OCI-LY7 (cell line): ENCODE measurements around the gene MTCH1. TPM values are rescaled to one million over a fixed set of nuclear protein-coding genes. Genes with fewer than 3 reads are reported as not detected.

Experiments used
- BruUV-seq: library from RNA; stranded (reverse); fragments of 400-500 nt; replicated peaks from 2 replicates; lab custom pipeline; 2021; lab: Mats Ljungman, UMichigan
- CTCF ChIA-PET: fragments of 300-600 bp; sonication (Branson Sonifier 250); formaldehyde crosslinking; loops from one replicate; lab custom pipeline; 2022; ENCODE audit warnings: antibody characterized with exemption; ENCODE audit not compliant: unreplicated experiment; lab: Charles Lee
- POLR2A ChIA-PET: fragments of 300-600 bp; sonication (Branson Sonifier 250); formaldehyde crosslinking; loops from one replicate; lab custom pipeline; 2022; ENCODE audit warnings: antibody characterized with exemption; lab: Charles Lee
- DNase-seq: peaks from one replicate; pipeline ENCODE4 v3.0.0-alpha.2; 2015; ENCODE audit warnings: low spot score
- H2AFZ ChIP-seq: fragments of 200-600 bp; sonication (generic), shearing (Covaris generic); 2 replicates; pipeline ENCODE4 v1.6.1; 2014; ENCODE audit warnings: mild to moderate bottlenecking, antibody characterized with exemption, low read length, moderate library complexity
- H3K27ac ChIP-seq: fragments of 200-600 bp; sonication (generic); 2 replicates; pipeline ENCODE4 v1.5.1; 2014; ENCODE audit warnings: mixed run types, low read depth, mild to moderate bottlenecking, moderate library complexity, low read length, inconsistent platforms; ENCODE audit not compliant: poor library complexity, severe bottlenecking
- H3K36me3 ChIP-seq: fragments of 200-600 bp; sonication (generic); 2 replicates; pipeline ENCODE4 v1.6.1; 2014; ENCODE audit warnings: mild to moderate bottlenecking, antibody characterized with exemption, low read length, moderate library complexity, mixed read lengths; ENCODE audit not compliant: insufficient read depth
- H3K4me1 ChIP-seq: fragments of 200-600 bp; sonication (generic); 2 replicates; pipeline ENCODE4 v1.5.1; 2014; ENCODE audit warnings: mild to moderate bottlenecking, low read length; ENCODE audit not compliant: insufficient read depth, poor library complexity, severe bottlenecking
- H3K4me2 ChIP-seq: fragments of 200-600 bp; sonication (generic); 2 replicates; pipeline ENCODE4 v1.6.1; 2014; ENCODE audit warnings: mild to moderate bottlenecking, low read length
- H3K4me3 ChIP-seq: fragments of 200-600 bp; sonication (generic); 2 replicates; pipeline ENCODE4 v1.5.1; 2014; ENCODE audit warnings: mild to moderate bottlenecking, low read depth, low read length; ENCODE audit not compliant: poor library complexity, severe bottlenecking
- H3K79me2 ChIP-seq: fragments of 200-600 bp; sonication (generic); 2 replicates; pipeline ENCODE4 v1.6.1; 2016; ENCODE audit warnings: low read depth, mild to moderate bottlenecking, low read length, moderate library complexity, mixed read lengths; ENCODE audit not compliant: insufficient read depth
- H3K9me2 ChIP-seq: fragments of 200-600 bp; sonication (generic); 2 replicates; pipeline ENCODE4 v1.6.1; 2016; ENCODE audit warnings: mild to moderate bottlenecking, low read length, mixed read lengths; ENCODE audit not compliant: insufficient read depth
- H3K9me3 ChIP-seq: fragments of 200-600 bp; sonication (generic); 2 replicates; pipeline ENCODE4 v1.6.1; 2014; ENCODE audit warnings: mild to moderate bottlenecking, mixed run types, low read length, mixed read lengths
- H4K20me1 ChIP-seq: fragments of 200-600 bp; sonication (generic); 2 replicates; pipeline ENCODE4 v1.6.1; 2014; ENCODE audit warnings: mild to moderate bottlenecking, antibody characterized with exemption, low read length, moderate library complexity, mixed read lengths; ENCODE audit not compliant: insufficient read depth
- CTCF ChIP-seq: fragments of 200-600 bp; sonication (generic); conservative IDR thresholded peaks from 2 replicates; pipeline ENCODE4 v1.5.1; 2014; ENCODE audit warnings: mild to moderate bottlenecking, antibody characterized with exemption, low read length, moderate library complexity, mixed read lengths
- EZH2phosphoT487 ChIP-seq: fragments of 200-600 bp; sonication (generic); IDR thresholded peaks from 2 replicates; pipeline ENCODE4 v1.6.1; 2018; ENCODE audit warnings: low read depth, borderline replicate concordance, mild to moderate bottlenecking, mixed run types, antibody characterized with exemption, low read length, moderate library complexity, mixed read lengths
- intact Hi-C: fragments of 100-400 bp; cut with micrococcal nuclease; formaldehyde crosslinking; loops from one replicate; pipeline ENCODE4 v1.10.0; 2022; ENCODE audit not compliant: unreplicated experiment
- total RNA-seq, 2 experiments: library from RNA; depleted of rRNA in 1 of 2; stranded (reverse); fragments of >200 nt in 1 of 2; shearing (Covaris generic) in 1 of 2; gene quantifications; 2 replicates each; pipeline ENCODE4 v1.2.3, GENCODE V29; 2014 to 2022

The MTCH1 gene
- total RNA-seq, 2 experiments from 2014 or later, result 72.5 to 93.7 TPM

DNA sequence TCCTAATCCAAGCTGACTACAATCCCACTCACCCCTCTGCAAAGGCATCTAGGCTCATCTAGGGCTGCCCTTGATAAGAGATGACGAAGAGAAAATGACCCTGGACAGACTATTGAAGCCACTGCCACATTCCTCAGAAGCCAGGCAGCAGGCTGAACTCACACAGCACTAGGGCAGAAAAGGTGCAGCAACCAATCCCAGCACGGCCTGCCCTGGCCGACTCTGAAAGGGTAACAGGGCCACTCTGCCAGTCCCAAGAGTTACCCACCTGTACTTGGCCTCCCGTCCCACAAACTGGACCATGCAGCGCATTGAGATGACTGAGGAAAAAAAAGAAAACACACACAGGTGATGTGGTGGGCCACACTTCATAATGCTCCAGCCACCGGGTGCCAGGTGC, 9.1 kb downstream of the MTCH1 start:
- Histone ChIP-seq H3K9me2 (no peaks in the 10 kb centered on the region), H3K36me3 (peaks cover 77% of the 10 kb centered on the region), H4K20me1 (0 out of 2 replicates have a peak, but pooled peaks cover 4% of the 10 kb centered on the region), H3K4me1 (no peaks in the 10 kb centered on the region), H3K27ac (no peak overlapping the region), H3K9me3 (no peaks in the 10 kb centered on the region), H2AFZ (no peak overlapping the region), H3K4me3 (no peak overlapping the region), H3K79me2 (peaks cover 6% of the 10 kb centered on the region; the same call in 1 of the 2 replicates), H3K4me2 (no peak overlapping the region)
- no TSS peak for BruUV-seq
- intact Hi-C loops, result loop anchor here (1.0 kb wide), 1 partner anchor 41 kb away; no protein-coding TSS in a partner anchor
- ChIA-PET POLR2A (interaction anchor here (1.3 kb wide), 1 partner anchor 41 kb away, joined by 6 read pairs; no protein-coding TSS in a partner anchor), CTCF (interaction anchor here (0.6 to 1.8 kb wide), 7 partner anchors 9 to 234 kb away, joined by 4 to 31 read pairs (median 8); partner anchors contain the start of gene MTCH1)
- TF ChIP-seq CTCF, result no peak
- no peak for TF ChIP-seq EZH2phosphoT487
- no peak for DNase-seq

DNA sequence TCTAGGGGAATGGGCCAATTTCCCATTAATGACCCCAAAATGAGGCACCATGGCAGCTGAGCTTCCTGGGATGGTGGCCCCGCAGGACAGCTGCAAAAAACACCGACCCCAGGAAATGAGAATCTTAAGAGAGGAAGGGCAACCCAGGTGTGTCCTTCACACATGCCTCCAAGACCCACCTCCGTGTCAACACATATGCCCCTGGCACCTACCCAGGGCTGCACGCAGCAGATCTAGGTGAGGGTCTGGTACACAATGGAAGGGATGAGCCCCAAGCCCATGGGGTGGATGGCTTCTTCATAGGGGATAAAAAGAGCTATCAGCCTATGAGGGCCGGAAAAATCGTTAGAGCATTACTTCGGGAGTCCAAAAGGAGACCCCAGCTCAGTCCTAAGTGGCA, 9.5 kb downstream of the MTCH1 start:
- CTCF ChIA-PET, result interaction anchor here (1.4 to 1.8 kb wide), 2 partner anchors 10 to 42 kb away, joined by 4 to 6 read pairs; partner anchors contain the start of gene MTCH1
- Histone ChIP-seq H4K20me1 (0 out of 2 replicates have a peak, but pooled peaks cover 4% of the 10 kb centered on the region), H3K4me2 (no peak overlapping the region), H3K4me3 (no peak overlapping the region), H2AFZ (no peak overlapping the region), H3K79me2 (peaks cover 2% of the 10 kb centered on the region; the same call in 1 of the 2 replicates), H3K4me1 (no peaks in the 10 kb centered on the region), H3K27ac (no peak overlapping the region), H3K9me2 (no peaks in the 10 kb centered on the region), H3K9me3 (no peaks in the 10 kb centered on the region), H3K36me3 (peaks cover 80% of the 10 kb centered on the region)
- BruUV-seq, result no TSS peak
- POLR2A ChIA-PET, result no interaction called here
- intact Hi-C loops, result no loop called here
- TF ChIP-seq EZH2phosphoT487 (no peak), CTCF (no peak)
- no peak for DNase-seq

DNA sequence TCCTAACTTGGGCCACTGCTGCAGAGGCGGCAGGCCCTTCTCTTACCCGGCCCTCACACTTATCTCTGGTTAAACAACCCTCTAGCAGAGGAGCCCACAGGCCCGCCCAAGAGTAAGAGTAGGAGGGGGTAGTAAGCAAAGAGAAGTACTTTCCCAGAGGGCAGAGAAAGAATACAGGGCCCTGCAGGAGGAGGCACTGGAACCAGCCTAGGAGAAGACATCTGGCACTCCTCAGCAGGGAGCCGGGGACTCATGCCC, 10.1 kb downstream of the MTCH1 start:
- TF ChIP-seq CTCF (no peak), EZH2phosphoT487 (no peak)
- no peaks in the 10 kb centered on the region for H3K9me3 ChIP-seq
- peaks cover 81% of the 10 kb centered on the region for H3K36me3 ChIP-seq
- H3K4me2 ChIP-seq, result no peak overlapping the region
- 0 out of 2 replicates have a peak, but pooled peaks cover 3% of the 10 kb centered on the region for H4K20me1 ChIP-seq
- H3K79me2 ChIP-seq, result no peaks in the 10 kb centered on the region
- no peak overlapping the region for H3K4me3 ChIP-seq
- H2AFZ ChIP-seq, result no peak overlapping the region
- no peak for DNase-seq
- intact Hi-C loops, result no loop called here
- H3K4me1 ChIP-seq, result no peaks in the 10 kb centered on the region
- ChIA-PET POLR2A (no interaction called here), CTCF (interaction anchor here (1.8 kb wide), 1 partner anchor 42 kb away, joined by 6 read pairs; no protein-coding TSS in a partner anchor)
- no peaks in the 10 kb centered on the region for H3K9me2 ChIP-seq
- H3K27ac ChIP-seq, result no peak overlapping the region
- no TSS peak for BruUV-seq
